Measurements from ENCODE around the gene PICALM. TPM values are rescaled to one million over a fixed set of nuclear protein-coding genes. Genes with fewer than 3 reads are reported as not detected.
A peak's percentile ranks its signal among the peaks of the same experiment; 100 is the strongest.
"Not testable (repeated sequence)": the region's sequence is repeated elsewhere in the genome, so short reads cannot be mapped to it uniquely, and the experiment has no call there.

Gene PICALM
- total and polyA plus RNA-seq, 4 donors = 56.8 to 454 (median 152) TPM

DNA sequence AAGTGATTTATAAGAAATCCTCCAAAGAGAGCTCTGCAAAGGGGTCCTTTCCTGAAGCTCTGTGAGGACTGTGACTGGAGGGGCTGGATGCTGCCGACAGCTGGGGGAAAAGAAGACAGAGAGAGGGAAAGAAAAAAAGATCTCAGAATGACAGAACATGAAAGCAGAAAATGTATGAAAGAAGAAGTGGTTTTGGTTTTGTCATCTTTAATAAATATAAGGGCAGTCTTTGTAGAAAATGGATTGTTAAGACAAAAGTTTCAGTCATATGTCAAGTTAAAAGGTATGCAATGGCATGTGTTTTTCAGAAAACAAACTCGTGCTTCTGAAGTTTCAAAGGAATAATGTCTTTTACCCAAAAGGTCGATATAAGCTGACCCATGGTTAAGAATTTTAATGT lies 108.2 kb downstream of the PICALM start:
- DNase-seq = no peak
- TF ChIP-seq, protein P1, sequence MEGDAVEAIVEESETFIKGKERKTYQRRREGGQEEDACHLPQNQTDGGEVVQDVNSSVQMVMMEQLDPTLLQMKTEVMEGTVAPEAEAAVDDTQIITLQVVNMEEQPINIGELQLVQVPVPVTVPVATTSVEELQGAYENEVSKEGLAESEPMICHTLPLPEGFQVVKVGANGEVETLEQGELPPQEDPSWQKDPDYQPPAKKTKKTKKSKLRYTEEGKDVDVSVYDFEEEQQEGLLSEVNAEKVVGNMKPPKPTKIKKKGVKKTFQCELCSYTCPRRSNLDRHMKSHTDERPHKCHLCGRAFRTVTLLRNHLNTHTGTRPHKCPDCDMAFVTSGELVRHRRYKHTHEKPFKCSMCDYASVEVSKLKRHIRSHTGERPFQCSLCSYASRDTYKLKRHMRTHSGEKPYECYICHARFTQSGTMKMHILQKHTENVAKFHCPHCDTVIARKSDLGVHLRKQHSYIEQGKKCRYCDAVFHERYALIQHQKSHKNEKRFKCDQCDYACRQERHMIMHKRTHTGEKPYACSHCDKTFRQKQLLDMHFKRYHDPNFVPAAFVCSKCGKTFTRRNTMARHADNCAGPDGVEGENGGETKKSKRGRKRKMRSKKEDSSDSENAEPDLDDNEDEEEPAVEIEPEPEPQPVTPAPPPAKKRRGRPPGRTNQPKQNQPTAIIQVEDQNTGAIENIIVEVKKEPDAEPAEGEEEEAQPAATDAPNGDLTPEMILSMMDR (IDR thresholded peaks at IDR 0.05; ENCODE audit: control extremely low read depth, extremely low read depth) = no peak
- H3K27ac ChIP-seq (ENCODE audit: low read depth in 1 of 2, low read length in 1 of 2) = no peak overlapping the region
- H3K36me3 ChIP-seq (ENCODE audit: control insufficient read depth in 4 of 4, insufficient read depth in 4 of 4, low read length in 4 of 4) = peaks cover 10 to 39% (median 18%) of the 10 kb centered on the region in 4 donors
- peaks cover 0 to 12% (median 0%) of the 10 kb centered on the region in 5 donors for H3K4me1 ChIP-seq (ENCODE audit: control insufficient read depth in 5 of 5, insufficient read depth in 5 of 5, low read length in 5 of 5)
- 80 to 81% methylated on average over 3 of the region's 3 CpGs for WGBS, 2 donors
- no peaks in the 10 kb centered on the region for H3K27me3 ChIP-seq (ENCODE audit: control insufficient read depth in 3 of 3, insufficient read depth in 3 of 3, low read length in 2 of 3)
- H3K9me3 ChIP-seq (ENCODE audit: control insufficient read depth in 4 of 4, insufficient read depth in 3 of 4, low read length in 3 of 4) = no peaks in the 10 kb centered on the region
- no peak overlapping the region for H3K4me3 ChIP-seq
- no peak for ATAC-seq (ENCODE audit: insufficient read depth, low FRiP score)
- no peak overlapping the region for H3K9ac ChIP-seq (ENCODE audit: insufficient read depth in 1 of 2, low read length in 2 of 2)

DNA sequence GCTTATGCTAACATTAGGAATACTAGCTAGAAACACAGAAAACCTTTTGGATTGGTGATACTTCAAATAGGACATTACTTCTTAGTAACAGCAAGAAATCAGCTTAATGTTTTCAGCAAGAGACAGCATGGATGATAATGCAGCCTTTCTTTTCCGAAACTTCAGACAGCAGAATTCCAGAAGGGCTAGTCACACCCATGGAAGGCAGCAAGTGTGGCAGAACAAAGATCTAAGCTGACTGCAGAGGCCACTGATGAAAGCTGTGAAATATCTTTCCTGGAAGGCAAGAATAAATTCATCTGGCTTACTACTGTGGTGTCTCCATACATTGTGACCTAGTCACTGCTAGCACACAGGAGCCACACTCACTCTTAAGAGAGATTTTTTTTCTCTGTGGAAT lies 113.4 kb downstream of the PICALM start:
- 79 to 86% methylated on average over 1 of the region's 1 CpG for WGBS, 2 donors
- Histone ChIP-seq H3K27ac (ENCODE audit: low read depth in 1 of 2, low read length in 1 of 2) (peak overlapping the region in 1 of 2 donors; percentile 21), H3K9me3 (ENCODE audit: control insufficient read depth in 4 of 4, insufficient read depth in 3 of 4, low read length in 3 of 4) (no peaks in the 10 kb centered on the region), H3K9ac (ENCODE audit: insufficient read depth in 1 of 2, low read length in 2 of 2) (no peak overlapping the region), H3K27me3 (ENCODE audit: control insufficient read depth in 3 of 3, insufficient read depth in 3 of 3, low read length in 2 of 3) (no peaks in the 10 kb centered on the region), H3K4me1 (ENCODE audit: control insufficient read depth in 5 of 5, insufficient read depth in 5 of 5, low read length in 5 of 5) (peaks cover 0 to 10% (median 0%) of the 10 kb centered on the region in 5 donors), H3K4me3 (no peak overlapping the region), H3K36me3 (ENCODE audit: control insufficient read depth in 4 of 4, insufficient read depth in 4 of 4, low read length in 4 of 4) (peaks cover 10 to 39% (median 20%) of the 10 kb centered on the region in 4 donors)
- DNase-seq (no peak), ATAC-seq (ENCODE audit: insufficient read depth, low FRiP score) (no peak)
- TF ChIP-seq, protein P1 (IDR thresholded peaks at IDR 0.05; ENCODE audit: control extremely low read depth, extremely low read depth) = no peak

DNA sequence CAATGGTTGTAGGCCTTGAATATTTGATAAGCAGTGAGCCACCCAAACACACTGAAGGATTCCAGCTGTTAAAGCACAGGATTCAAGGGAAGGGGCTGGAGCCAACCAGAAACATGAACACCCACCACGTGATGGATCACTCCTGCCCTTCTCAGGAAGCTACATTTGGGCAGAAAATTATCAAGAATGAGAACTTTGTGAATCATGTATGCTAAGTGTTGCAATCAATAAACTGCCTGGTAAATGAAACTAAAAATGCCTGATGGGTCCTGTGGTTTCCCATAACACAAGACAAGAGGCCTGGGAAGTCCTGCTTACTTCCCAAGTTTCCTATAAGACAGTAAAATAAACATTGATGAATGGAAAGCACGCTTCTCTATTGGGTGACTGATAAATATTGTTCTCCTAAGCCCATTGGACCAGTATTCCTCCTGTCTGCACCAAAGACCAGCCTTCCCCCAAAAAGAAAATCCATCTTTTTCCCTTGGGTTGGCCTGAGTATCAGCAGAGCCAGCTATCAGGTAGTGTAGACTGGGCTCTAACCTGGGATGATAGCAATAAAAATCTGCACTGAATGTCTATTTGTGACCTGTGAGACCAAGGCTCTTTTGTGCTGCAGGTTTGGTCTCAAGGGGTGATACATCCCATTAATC lies 115.3 kb downstream of the PICALM start:
- Histone ChIP-seq H3K9me3 (ENCODE audit: control insufficient read depth in 4 of 4, insufficient read depth in 3 of 4, low read length in 3 of 4) (no peaks in the 10 kb centered on the region), H3K9ac (ENCODE audit: insufficient read depth in 1 of 2, low read length in 2 of 2) (no peak overlapping the region), H3K27me3 (ENCODE audit: control insufficient read depth in 3 of 3, insufficient read depth in 3 of 3, low read length in 2 of 3) (no peaks in the 10 kb centered on the region), H3K27ac (ENCODE audit: low read depth in 1 of 2, low read length in 1 of 2) (peak overlapping the region in 1 of 2 donors; percentile 36), H3K36me3 (ENCODE audit: control insufficient read depth in 4 of 4, insufficient read depth in 4 of 4, low read length in 4 of 4) (peaks cover 7 to 29% (median 19%) of the 10 kb centered on the region in 4 donors), H3K4me1 (ENCODE audit: control insufficient read depth in 5 of 5, insufficient read depth in 5 of 5, low read length in 5 of 5) (peaks cover 0 to 10% (median 0%) of the 10 kb centered on the region in 5 donors), H3K4me3 (no peak overlapping the region)
- TF ChIP-seq, protein P1 (IDR thresholded peaks at IDR 0.05; ENCODE audit: control extremely low read depth, extremely low read depth) = no peak
- DNase-seq = no peak
- 34 to 38% methylated on average over 2 of the region's 2 CpGs for WGBS, 2 donors
- ATAC-seq (ENCODE audit: insufficient read depth, low FRiP score) = peak; percentile 42

DNA sequence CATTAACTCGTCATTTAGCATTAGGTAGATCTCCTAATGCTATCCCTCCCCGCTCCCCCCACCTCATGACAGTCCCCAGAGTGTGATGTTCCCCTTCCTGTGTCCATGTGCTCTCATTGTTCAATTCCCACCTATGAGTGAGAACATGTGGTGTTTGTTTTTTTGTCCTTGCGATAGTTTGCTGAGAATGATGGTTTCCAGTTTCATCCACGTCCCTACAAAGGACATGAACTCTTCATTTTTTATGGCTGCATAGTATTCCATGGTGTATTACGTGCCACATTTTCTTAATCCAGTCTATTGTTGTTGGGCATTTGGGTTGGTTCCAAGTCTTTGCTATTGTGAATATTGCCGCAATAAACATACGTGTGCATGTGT lies 116.8 kb downstream of the PICALM start:
- DNase-seq; H3K27me3 ChIP-seq (ENCODE audit: control insufficient read depth in 3 of 3, insufficient read depth in 3 of 3, low read length in 2 of 3); H3K4me3 ChIP-seq; ATAC-seq (ENCODE audit: insufficient read depth, low FRiP score); H3K9me3 ChIP-seq (ENCODE audit: control insufficient read depth in 4 of 4, insufficient read depth in 3 of 4, low read length in 3 of 4); H3K27ac ChIP-seq (ENCODE audit: low read depth in 1 of 2, low read length in 1 of 2); H3K9ac ChIP-seq (ENCODE audit: insufficient read depth in 1 of 2, low read length in 2 of 2): not testable (repeated sequence)
- Histone ChIP-seq H3K36me3 (ENCODE audit: control insufficient read depth in 4 of 4, insufficient read depth in 4 of 4, low read length in 4 of 4) (peaks cover 7 to 24% (median 18%) of the 10 kb centered on the region in 4 donors), H3K4me1 (ENCODE audit: control insufficient read depth in 5 of 5, insufficient read depth in 5 of 5, low read length in 5 of 5) (peaks cover 0 to 15% (median 9%) of the 10 kb centered on the region in 5 donors)
- WGBS, 2 donors = 86 to 97% methylated on average over 7 of the region's 7 CpGs

All from lung (tissue), 12 donors.